ENCODE results near the gene TST. TPM values are rescaled to one million over a fixed set of nuclear protein-coding genes. Genes with fewer than 3 reads are reported as not detected.

TST gene
- total RNA-seq, 1 donor from 2014 or later: 281 TPM

DNA sequence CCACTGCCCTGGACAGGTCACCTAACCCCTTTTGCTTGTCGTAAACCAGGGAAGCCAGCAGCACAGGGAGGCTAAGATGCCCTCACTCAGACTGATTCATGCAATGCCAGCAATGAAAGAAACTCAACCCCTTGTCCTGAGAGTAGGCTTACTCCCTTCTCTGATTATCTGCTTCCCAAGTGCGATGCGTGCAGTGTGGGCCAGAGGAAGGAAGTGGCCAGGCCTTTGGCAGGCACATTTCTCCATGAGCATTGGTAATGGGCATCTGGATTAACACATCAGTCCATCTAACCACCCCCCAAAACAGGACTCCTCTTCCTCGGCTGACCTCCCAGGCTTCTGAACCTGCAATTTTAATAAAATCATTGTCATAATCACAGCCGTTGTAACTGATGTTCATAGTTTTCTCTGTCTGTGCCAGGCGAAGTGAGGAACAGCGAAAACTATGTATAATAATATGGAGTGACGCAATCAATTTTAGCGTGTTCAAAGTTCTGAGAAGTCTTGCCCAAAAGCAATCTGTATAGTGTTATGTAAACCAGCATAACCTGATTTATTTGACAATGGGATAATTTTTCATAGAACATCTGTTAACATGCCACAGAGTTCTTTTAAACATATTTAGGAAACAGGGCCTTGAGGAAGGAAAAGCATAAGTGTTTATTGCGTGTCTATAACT is 33.9 kb downstream of the TST start:
- no peak for DNase-seq (ENCODE audit: low spot score)

DNA sequence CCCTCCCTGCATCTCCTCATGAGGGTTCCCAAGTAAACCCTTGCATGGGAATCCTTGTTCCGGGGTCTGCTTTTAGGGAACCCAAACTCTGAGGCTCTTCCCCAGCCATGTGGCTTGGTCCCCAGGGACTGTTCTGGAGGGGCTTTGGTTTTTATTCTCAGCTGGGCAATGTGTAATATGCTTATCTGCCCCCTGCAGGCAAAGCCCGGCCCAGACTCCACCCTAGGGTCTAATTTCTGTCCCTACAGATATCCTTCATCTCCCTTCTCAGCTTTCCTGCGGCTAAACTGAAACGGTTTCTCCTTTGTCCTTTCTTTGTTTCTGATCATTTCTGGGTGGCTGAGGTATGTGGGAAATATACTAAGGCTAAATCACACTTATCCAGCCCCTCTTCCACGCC is 37.1 kb downstream of the TST start:
- no peak for DNase-seq (ENCODE audit: low spot score)

DNA sequence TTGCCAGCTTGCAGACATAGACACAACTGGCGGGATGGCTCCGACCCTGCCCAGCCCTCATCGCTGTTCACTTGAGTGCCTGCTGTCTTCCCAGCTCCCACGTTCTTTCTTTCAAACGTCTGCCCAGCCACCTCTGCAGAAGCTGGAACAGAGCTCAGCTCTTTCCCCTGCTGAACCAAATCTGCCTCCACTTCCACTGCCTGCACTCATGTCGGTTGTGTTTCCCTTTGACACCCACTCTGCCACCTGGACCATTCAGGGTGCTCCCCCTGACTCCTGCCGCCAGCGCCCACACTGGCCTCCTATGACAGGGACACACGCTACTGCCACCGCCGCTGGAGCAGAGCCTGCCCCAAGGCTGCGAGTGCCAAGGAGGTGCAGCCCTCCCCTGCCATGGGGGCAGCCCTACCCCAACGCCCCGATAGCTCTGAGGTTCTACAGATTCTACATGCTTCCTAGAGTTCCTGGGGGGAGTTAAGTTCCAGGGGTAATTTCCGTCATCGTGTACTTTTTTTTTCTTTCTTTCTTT is 37.9 kb downstream of the TST start:
- no peak for DNase-seq (ENCODE audit: low spot score)

- no peak for DNase-seq (ENCODE audit: low spot score)
Measured at GRCh38 chr22:36979016-36979910, 40.0 kb downstream of the TST start.

DNA sequence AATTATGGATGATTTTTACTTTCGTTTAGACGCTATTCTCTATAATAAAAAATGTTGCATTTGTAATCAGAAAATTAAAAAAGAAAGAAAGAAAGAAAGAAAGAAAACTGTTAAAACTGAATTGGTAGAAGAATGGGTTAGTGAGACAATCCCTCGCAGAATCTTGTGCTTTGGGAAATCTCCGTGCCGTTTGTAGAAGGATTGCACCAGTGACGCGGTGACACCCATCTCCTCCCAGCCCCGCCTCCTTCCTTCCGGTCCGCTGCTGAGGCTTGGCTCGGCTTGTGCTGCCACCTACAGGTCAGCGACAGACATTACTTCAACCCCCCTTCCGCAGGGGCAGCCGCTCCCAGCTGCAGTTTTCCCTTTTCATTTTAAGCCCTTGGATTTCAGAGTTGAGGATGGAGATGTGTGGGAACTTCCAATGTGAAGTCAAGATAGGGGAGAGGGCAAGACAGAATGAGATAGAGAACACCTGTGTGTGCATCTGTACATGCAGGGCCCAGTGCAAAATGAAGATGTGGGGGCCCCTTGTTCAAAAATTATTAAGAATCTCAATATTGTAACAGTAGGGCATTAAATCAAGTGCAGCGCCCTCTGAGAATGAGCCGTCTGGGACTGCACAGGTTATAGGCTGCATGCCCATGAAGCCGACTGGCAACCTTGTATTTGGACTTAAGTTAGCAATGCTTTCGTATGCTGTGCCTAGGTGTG is 41.1 kb downstream of the TST start:
- DNase-seq (ENCODE audit: low spot score): peak; percentile 90

- DNase-seq (ENCODE audit: low spot score): peak; percentile 29
Measured at GRCh38 chr22:36977401-36977861, 41.8 kb downstream of the TST start.

DNA sequence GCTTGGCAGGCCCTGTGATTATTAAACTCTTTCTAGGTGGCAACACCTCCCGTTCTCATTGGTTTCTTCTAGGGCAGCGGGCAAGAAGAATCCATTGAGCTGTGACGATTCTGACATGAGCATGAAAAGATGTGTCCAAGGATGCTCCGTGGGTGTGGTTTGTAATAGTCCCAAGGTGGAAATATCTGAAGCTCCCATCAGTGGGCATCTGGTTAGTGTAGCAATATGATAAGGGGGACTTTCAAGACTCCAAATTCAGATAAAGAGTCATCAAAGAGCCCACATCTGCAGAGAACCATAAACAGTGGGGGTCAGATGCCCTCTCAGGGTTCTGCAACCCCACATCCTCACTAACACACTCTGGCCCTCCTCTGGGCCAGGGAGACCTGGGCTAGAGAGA is 42.6 kb downstream of the TST start:
- DNase-seq (ENCODE audit: low spot score): no peak

GRCh38 chr22:36971341-36972125 is 47.7 kb downstream of the TST start:
- DNase-seq (ENCODE audit: low spot score): no peak

GRCh38 chr22:36968249-36968964 is 50.8 kb downstream of the TST start:
- no peak for DNase-seq (ENCODE audit: low spot score)

- DNase-seq (ENCODE audit: low spot score): no peak
Measured at GRCh38 chr22:36966851-36967540, 52.3 kb downstream of the TST start.

DNA sequence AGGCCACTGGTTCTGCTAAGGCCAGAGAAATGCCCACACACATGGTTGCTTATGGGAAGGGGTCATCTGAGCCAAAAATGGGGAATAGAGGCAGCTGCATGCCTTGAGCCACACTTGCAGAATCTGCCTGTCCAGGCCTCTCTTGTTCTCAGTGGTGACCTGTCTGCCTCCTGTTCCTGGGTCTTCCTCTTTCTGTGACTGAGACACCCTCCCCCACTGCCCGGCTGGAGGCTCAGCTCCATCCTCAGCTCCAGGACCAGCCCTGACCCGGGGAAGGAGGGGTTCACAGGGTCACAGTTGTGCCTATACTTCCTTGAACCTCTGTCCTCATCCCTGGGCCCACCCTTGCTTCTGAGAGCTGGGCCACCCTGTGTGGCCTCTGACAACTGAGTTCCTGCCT is 53.6 kb downstream of the TST start:
- no peak for DNase-seq (ENCODE audit: low spot score)

DNA sequence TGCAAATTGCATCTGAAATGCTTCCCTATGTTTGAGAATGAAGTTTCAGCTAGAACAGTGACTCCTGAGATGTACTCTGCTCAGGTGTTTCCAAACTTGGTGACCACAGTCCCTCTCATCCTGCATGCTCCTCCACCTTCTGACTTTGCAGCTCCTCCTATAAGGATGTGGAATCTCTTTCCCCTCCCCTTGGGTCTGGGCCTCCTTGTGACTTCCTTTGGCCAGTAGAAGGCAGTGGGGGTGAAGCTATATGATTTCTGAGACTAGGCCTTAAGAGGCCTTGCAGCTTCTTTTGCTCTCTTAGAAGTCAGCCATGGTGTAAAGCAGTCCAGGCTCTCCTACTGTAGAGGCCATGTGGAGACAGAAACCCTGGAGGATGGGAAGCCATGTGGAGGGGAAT is 55.1 kb downstream of the TST start:
- DNase-seq (ENCODE audit: low spot score): no peak

DNA sequence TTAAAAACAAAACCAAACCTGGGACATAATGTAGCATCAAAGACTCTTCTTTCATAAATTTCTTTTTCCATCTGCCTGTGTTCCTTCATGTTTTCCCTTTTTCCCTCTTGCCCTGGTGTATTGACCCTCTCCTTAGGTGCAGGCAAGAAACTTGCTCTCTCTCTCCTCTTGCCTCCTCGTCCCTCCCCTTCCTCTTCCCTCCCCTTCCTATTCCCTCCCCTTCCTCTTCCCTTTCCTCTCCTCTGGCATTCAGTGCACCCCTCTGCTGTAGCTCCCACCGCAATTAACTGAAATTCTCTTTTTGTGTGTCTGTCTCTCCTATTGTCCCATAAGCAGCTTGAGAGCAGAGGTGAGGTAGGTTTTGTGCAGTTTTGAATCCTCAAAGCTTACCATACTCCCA is 55.9 kb downstream of the TST start:
- no peak for DNase-seq (ENCODE audit: low spot score)

DNA sequence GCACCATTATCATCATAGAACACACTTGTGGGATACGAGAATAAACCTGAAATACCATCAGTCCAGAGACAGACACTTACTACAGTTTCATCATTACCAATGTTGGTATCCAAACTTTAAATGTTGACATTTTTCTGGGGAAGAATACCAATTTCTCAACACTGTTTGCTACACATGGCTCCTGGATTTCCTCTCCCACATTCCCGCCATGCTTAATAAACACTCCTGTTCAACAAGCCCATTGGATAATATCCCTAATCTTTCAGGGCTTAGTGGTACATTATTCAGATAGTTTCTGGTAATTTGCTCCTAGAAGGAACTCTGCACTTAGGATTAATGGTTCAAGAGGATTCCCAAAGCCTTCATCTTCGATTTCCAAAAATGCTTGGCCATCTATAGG is 57.6 kb downstream of the TST start:
- DNase-seq (ENCODE audit: low spot score): no peak

Other genes starting within 250 kb of the TST start
- 48.1 TPM for gene IFT27, start 243.3 kb downstream of the TST start, total RNA-seq
- not detected for gene PVALB, start 202.4 kb downstream of the TST start, total RNA-seq
- gene NCF4, start 158.4 kb downstream of the TST start, total RNA-seq: 11.3 TPM
- 5.8 TPM for gene CSF2RB, start 105.8 kb downstream of the TST start, total RNA-seq
- gene MPST, start 295 bp upstream of the TST start, total RNA-seq: 129 TPM
- gene KCTD17, start 32.3 kb upstream of the TST start, total RNA-seq: 51.9 TPM
- gene TMPRSS6, start 90.3 kb upstream of the TST start, total RNA-seq: 9.2 TPM
- 6.0 TPM for gene IL2RB, start 130.5 kb upstream of the TST start, total RNA-seq
- gene C1QTNF6, start 168.8 kb upstream of the TST start, total RNA-seq: 7.2 TPM
- gene SSTR3, start 193.0 kb upstream of the TST start, total RNA-seq: 0.06 TPM
- gene RAC2, start 224.8 kb upstream of the TST start, total RNA-seq: 46.4 TPM

Data from mucosa of gallbladder (tissue), 1 donor.